A673 (cell line): ENCODE results near the gene MT1G. TPM values are rescaled to one million over a fixed set of nuclear protein-coding genes. Genes with fewer than 3 reads are reported as not detected.

Source experiments
- BruUV-seq: library from RNA; stranded (reverse); fragments of 400-500 nt; replicated peaks from 2 replicates; lab custom pipeline; 2021; lab: Mats Ljungman, UMichigan
- CTCF ChIA-PET: fragments of 300-600 bp; sonication (Branson Sonifier 250); formaldehyde crosslinking; loops from one replicate; lab custom pipeline; 2022; ENCODE audit warnings: antibody characterized with exemption; lab: Charles Lee
- POLR2A ChIA-PET: fragments of 300-600 bp; sonication (Branson Sonifier 250); formaldehyde crosslinking; loops from one replicate; lab custom pipeline; 2022; ENCODE audit warnings: antibody characterized with exemption; ENCODE audit not compliant: low non-redundant PET; lab: Charles Lee
- DNase-seq: peaks from one replicate; pipeline ENCODE4 v3.0.0-alpha.2; 2015; ENCODE audit warnings: low spot score
- H3K27ac ChIP-seq: fragments of 200-600 bp; sonication (generic); 2 replicates; pipeline ENCODE4 v1.5.1; 2016; ENCODE audit warnings: mixed run types, low read depth, mild to moderate bottlenecking, mixed read lengths, antibody characterized with exemption, low read length; ENCODE audit not compliant: poor library complexity, severe bottlenecking
- H3K27me3 ChIP-seq: fragments of 200-600 bp; sonication (generic); replicated peaks from 2 replicates; pipeline ENCODE4 v1.6.1; 2017; ENCODE audit warnings: mixed run types, low read depth, mild to moderate bottlenecking, mixed read lengths, antibody characterized with exemption, low read length; ENCODE audit not compliant: insufficient read depth, poor library complexity
- H3K36me3 ChIP-seq: fragments of 200-600 bp; sonication (generic); 2 replicates; pipeline ENCODE4 v1.6.1; 2016; ENCODE audit warnings: mixed run types, mild to moderate bottlenecking, mixed read lengths, antibody characterized with exemption, low read length; ENCODE audit not compliant: insufficient read depth, poor library complexity, severe bottlenecking
- H3K4me1 ChIP-seq: fragments of 200-600 bp; sonication (generic); 2 replicates; pipeline ENCODE4 v1.6.1; 2017; ENCODE audit warnings: mixed run types, mild to moderate bottlenecking, mixed read lengths, antibody characterized with exemption, low read length; ENCODE audit not compliant: insufficient read depth, poor library complexity, severe bottlenecking
- H3K4me3 ChIP-seq: fragments of 200-600 bp; sonication (generic); 2 replicates; pipeline ENCODE4 v1.5.1; 2016; ENCODE audit warnings: low read depth, mixed run types, mild to moderate bottlenecking, mixed read lengths, low read length; ENCODE audit not compliant: poor library complexity, severe bottlenecking
- H3K9me3 ChIP-seq: fragments of 200-600 bp; sonication (generic); 2 replicates; pipeline ENCODE4 v1.6.1; 2016; ENCODE audit warnings: mixed run types, low read depth, mild to moderate bottlenecking, mixed read lengths, antibody characterized with exemption, low read length; ENCODE audit not compliant: poor library complexity, severe bottlenecking
- CTCF ChIP-seq: fragments of 300-800, 200-600 bp; sonication (generic); conservative IDR thresholded peaks from 2 replicates; pipeline ENCODE4 v1.5.1; 2017; ENCODE audit warnings: low read depth, mild to moderate bottlenecking, antibody characterized with exemption, low read length, moderate library complexity, mixed read lengths
- EZH2 ChIP-seq: fragments of 200-600 bp; sonication (generic); IDR thresholded peaks from 2 replicates; pipeline ENCODE4 v1.6.1; 2017; ENCODE audit warnings: borderline replicate concordance, low read depth, mild to moderate bottlenecking, mixed read lengths, antibody characterized with exemption, low read length; ENCODE audit not compliant: poor library complexity, severe bottlenecking
- intact Hi-C: fragments of 100-400 bp; cut with micrococcal nuclease; formaldehyde crosslinking; loops from one replicate; pipeline ENCODE4 v1.10.0; 2022; ENCODE audit not compliant: unreplicated experiment
- total RNA-seq: library from RNA; stranded (reverse); gene quantifications from 2 replicates; pipeline ENCODE4 v1.2.3, GENCODE V29; 2021

MT1G gene
- total RNA-seq, 1 experiment from 2014 or later = 48.8 TPM

- no peaks in the 10 kb centered on the region for H3K27me3 ChIP-seq
- POLR2A ChIA-PET = no interaction called here
- H3K27ac ChIP-seq = no peak overlapping the region
- H3K4me3 ChIP-seq = no peak overlapping the region
- BruUV-seq = no TSS peak
- no peaks in the 10 kb centered on the region for H3K4me1 ChIP-seq
- intact Hi-C loops = no loop called here
- no peaks in the 10 kb centered on the region for H3K9me3 ChIP-seq
- TF ChIP-seq EZH2 (no peak), CTCF (no peak)
- no peak for DNase-seq
- CTCF ChIA-PET = no interaction called here
- H3K36me3 ChIP-seq = no peaks in the 10 kb centered on the region
These were observed 42.4 kb upstream of the MT1G start for GRCh38 chr16:56710181-56710737.

- POLR2A ChIA-PET = no interaction called here
- Histone ChIP-seq H3K4me3 (no peak overlapping the region), H3K36me3 (no peaks in the 10 kb centered on the region), H3K9me3 (no peaks in the 10 kb centered on the region), H3K27ac (no peak overlapping the region), H3K4me1 (no peaks in the 10 kb centered on the region), H3K27me3 (no peaks in the 10 kb centered on the region)
- intact Hi-C loops = no loop called here
- no TSS peak for BruUV-seq
- CTCF ChIA-PET = no interaction called here
- no peak for DNase-seq
- TF ChIP-seq CTCF (no peak), EZH2 (no peak)
These were observed 41.7 kb upstream of the MT1G start for GRCh38 chr16:56709443-56710040.

GRCh38 chr16:56708525-56709442 lies 40.9 kb upstream of the MT1G start:
- POLR2A ChIA-PET = no interaction called here
- BruUV-seq = no TSS peak

More at GRCh38 chr16:56708525-56709442, 40.9 kb upstream of the MT1G start:
- intact Hi-C loops = no loop called here
- no peaks in the 10 kb centered on the region for H3K36me3 ChIP-seq
- no peaks in the 10 kb centered on the region for H3K4me1 ChIP-seq
- CTCF ChIA-PET = no interaction called here
- no peak overlapping the region for H3K27ac ChIP-seq
- no peaks in the 10 kb centered on the region for H3K9me3 ChIP-seq
- no peak for TF ChIP-seq EZH2
- no peak for TF ChIP-seq CTCF
- H3K27me3 ChIP-seq = no peaks in the 10 kb centered on the region
- no peak overlapping the region for H3K4me3 ChIP-seq
- DNase-seq = no peak
